Suppressor macrophage treated with lipopolysaccharide for 4 hours (primary cell): ENCODE results near the gene NLE1.

ENCODE experiments used
- DNase-seq: peaks from one replicate; pipeline ENCODE4 v3.0.0-alpha.2; 2020

The NLE1 gene

GRCh38 chr17:35084987-35085386 is 57.1 kb downstream of the NLE1 start:
- DNase-seq: no peak

- DNase-seq: no peak
These were observed 59.0 kb downstream of the NLE1 start for GRCh38 chr17:35083071-35083470.

- no peak for DNase-seq
These were observed 59.9 kb downstream of the NLE1 start for GRCh38 chr17:35082073-35082657.

DNA sequence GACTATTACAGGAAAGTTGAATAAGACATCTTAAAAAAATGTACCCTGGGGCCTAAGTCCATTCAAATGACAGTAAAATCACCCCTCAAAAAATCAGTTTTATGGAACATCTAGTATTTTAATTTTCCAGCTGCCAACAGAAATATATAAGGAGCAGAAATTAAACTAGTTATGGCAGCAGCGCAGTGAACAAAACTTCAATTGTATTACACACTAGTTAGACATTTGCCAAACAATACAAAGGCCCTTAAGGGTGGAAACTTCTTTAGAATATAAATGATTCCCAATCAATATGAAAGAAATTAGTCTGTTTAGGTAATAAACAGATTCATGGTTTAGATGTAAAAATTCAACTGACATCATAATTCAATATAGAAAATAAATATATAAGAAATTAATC is 60.5 kb downstream of the NLE1 start:
- DNase-seq: no peak

DNA sequence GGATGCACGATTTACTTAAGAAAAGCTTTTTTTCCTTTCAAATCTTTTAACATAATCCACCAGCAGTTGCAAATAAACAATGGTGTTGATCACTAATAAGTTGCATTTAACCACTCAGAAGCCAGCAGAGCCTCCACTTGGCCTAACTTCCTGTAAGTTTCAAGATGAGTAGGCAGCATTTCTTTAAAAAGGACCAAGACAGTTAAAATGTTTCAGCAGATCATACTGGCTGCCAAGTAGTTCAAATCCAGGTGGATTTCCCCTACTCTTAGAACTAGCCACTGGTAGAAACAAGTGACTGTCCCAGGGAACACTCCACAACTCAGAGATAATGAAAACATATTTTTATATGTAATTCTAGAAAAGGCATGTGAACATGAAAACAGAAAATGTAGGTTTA is 61.6 kb downstream of the NLE1 start:
- peak; percentile 43 for DNase-seq

DNA sequence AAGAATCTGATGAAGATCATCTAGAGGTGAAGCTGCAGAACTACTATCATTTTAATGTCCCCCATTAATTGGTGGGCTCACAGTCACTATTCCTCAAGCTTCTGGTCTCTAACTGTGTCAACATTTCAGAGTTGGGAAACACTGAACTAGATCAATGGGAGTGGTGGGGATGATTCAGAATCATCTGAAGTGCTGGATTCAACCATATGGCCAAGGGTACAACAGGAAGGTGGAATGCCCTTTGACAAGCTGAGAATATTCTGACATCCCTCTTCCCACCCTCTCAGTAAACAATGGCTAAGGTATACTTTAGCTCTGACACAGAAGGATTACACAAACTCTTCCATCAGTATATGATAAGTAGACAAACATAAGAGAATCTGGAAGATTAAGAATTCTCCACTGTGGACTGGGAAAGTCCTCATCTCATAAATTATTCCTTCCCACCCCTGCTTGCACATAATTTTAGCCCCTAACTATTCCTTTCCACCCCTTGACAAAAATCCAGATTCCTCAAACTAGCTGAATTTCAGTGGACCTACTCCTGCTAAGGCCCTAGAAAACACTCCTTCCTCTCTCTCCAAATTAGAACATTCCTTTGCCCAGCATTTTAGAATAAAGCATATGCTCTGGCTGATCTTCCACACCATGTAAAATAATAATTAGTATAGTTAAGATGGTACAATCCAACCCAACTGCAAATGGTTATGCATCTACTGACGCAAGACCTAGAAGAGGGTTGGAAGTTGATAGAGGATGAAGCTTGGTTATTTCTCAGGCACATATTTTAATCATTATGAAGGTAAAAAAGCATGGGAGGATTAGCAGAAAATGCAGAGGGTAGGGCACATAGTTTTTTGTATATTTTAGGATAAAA is 62.3 kb downstream of the NLE1 start:
- peak; percentile 65 for DNase-seq
